Measurements from ENCODE around the gene PDE9A. TPM values are rescaled to one million over a fixed set of nuclear protein-coding genes. Genes with fewer than 3 reads are reported as not detected.

Gene PDE9A
- total RNA-seq, 1 donor from 2014 or later = 12.3 TPM

GRCh38 chr21:42777064-42777756 lies 123.8 kb downstream of the PDE9A start:
- DNase-seq (ENCODE audit: extremely low spot score, unreplicated experiment) = no peak
- no peak overlapping the region for H3K27ac Mint-ChIP-seq (ENCODE audit: unreplicated experiment)
- H3K9me3 Mint-ChIP-seq (ENCODE audit: unreplicated experiment) = no peaks in the 10 kb centered on the region
- H3K36me3 Mint-ChIP-seq (ENCODE audit: unreplicated experiment) = peaks cover 14% of the 10 kb centered on the region
- no peak overlapping the region for H3K4me3 Mint-ChIP-seq (ENCODE audit: unreplicated experiment)
- peaks cover 35% of the 10 kb centered on the region for H3K27me3 Mint-ChIP-seq (ENCODE audit: unreplicated experiment)
- TF ChIP-seq CTCF (IDR thresholded peaks at IDR 0.05) = no peak
- H3K4me1 Mint-ChIP-seq (ENCODE audit: unreplicated experiment) = peaks cover 10% of the 10 kb centered on the region

- peaks cover 10% of the 10 kb centered on the region for H3K4me1 Mint-ChIP-seq (ENCODE audit: unreplicated experiment)
- H3K4me3 Mint-ChIP-seq (ENCODE audit: unreplicated experiment) = no peak overlapping the region
- H3K27ac Mint-ChIP-seq (ENCODE audit: unreplicated experiment) = no peak overlapping the region
- no peaks in the 10 kb centered on the region for H3K9me3 Mint-ChIP-seq (ENCODE audit: unreplicated experiment)
- no peak for TF ChIP-seq CTCF (IDR thresholded peaks at IDR 0.05)
- peaks cover 41% of the 10 kb centered on the region for H3K27me3 Mint-ChIP-seq (ENCODE audit: unreplicated experiment)
- DNase-seq (ENCODE audit: extremely low spot score, unreplicated experiment) = no peak
- peaks cover 11% of the 10 kb centered on the region for H3K36me3 Mint-ChIP-seq (ENCODE audit: unreplicated experiment)
These were observed 124.4 kb downstream of the PDE9A start for GRCh38 chr21:42777757-42778344.

- H3K4me1 Mint-ChIP-seq (ENCODE audit: unreplicated experiment) = peaks cover 10% of the 10 kb centered on the region
- H3K27ac Mint-ChIP-seq (ENCODE audit: unreplicated experiment) = no peak overlapping the region
- H3K9me3 Mint-ChIP-seq (ENCODE audit: unreplicated experiment) = no peaks in the 10 kb centered on the region
- H3K27me3 Mint-ChIP-seq (ENCODE audit: unreplicated experiment) = peaks cover 51% of the 10 kb centered on the region
- no peak overlapping the region for H3K4me3 Mint-ChIP-seq (ENCODE audit: unreplicated experiment)
- H3K36me3 Mint-ChIP-seq (ENCODE audit: unreplicated experiment) = peaks cover 7% of the 10 kb centered on the region
- TF ChIP-seq CTCF (IDR thresholded peaks at IDR 0.05) = no peak
- DNase-seq (ENCODE audit: extremely low spot score, unreplicated experiment) = no peak
These were observed 126.0 kb downstream of the PDE9A start for GRCh38 chr21:42779431-42779861.

- no peak overlapping the region for H3K4me3 Mint-ChIP-seq (ENCODE audit: unreplicated experiment)
- peaks cover 4% of the 10 kb centered on the region for H3K36me3 Mint-ChIP-seq (ENCODE audit: unreplicated experiment)
- peaks cover 54% of the 10 kb centered on the region for H3K27me3 Mint-ChIP-seq (ENCODE audit: unreplicated experiment)
- H3K27ac Mint-ChIP-seq (ENCODE audit: unreplicated experiment) = no peak overlapping the region
- H3K9me3 Mint-ChIP-seq (ENCODE audit: unreplicated experiment) = no peaks in the 10 kb centered on the region
- no peak for TF ChIP-seq CTCF (IDR thresholded peaks at IDR 0.05)
- no peak for DNase-seq (ENCODE audit: extremely low spot score, unreplicated experiment)
- H3K4me1 Mint-ChIP-seq (ENCODE audit: unreplicated experiment) = peaks cover 10% of the 10 kb centered on the region
These were observed 127.2 kb downstream of the PDE9A start for GRCh38 chr21:42780617-42781016.

- peak overlapping the region; percentile 66 for H3K4me3 Mint-ChIP-seq (ENCODE audit: unreplicated experiment)
- peaks cover 2% of the 10 kb centered on the region for H3K36me3 Mint-ChIP-seq (ENCODE audit: unreplicated experiment)
- DNase-seq (ENCODE audit: extremely low spot score, unreplicated experiment) = no peak
- peaks cover 57% of the 10 kb centered on the region for H3K27me3 Mint-ChIP-seq (ENCODE audit: unreplicated experiment)
- TF ChIP-seq CTCF (IDR thresholded peaks at IDR 0.05) = peak; percentile 29
- H3K9me3 Mint-ChIP-seq (ENCODE audit: unreplicated experiment) = no peaks in the 10 kb centered on the region
- H3K4me1 Mint-ChIP-seq (ENCODE audit: unreplicated experiment) = peaks cover 10% of the 10 kb centered on the region
- H3K27ac Mint-ChIP-seq (ENCODE audit: unreplicated experiment) = no peak overlapping the region
These were observed 127.9 kb downstream of the PDE9A start for GRCh38 chr21:42781150-42781970.
